Lower lobe of right lung (tissue), 2 donors: Measurements from ENCODE around the gene TMCC3. TPM values are rescaled to one million over a fixed set of nuclear protein-coding genes. Genes with fewer than 3 reads are reported as not detected.

ENCODE experiments used
- ATAC-seq, 2 donors: fragments of 200-7000 bp; cut with Tn5 transposase; one replicate each; pipeline ENCODE4 v1.9.1; 2020 to 2022; ENCODE audit warnings: mild to moderate bottlenecking in 2 of 2, moderate library complexity in 2 of 2
- DNase-seq: peaks from one replicate; pipeline ENCODE4 v3.0.0-alpha.2; 2020
- H3K27ac ChIP-seq: fragments of 200-600 bp; one replicate; pipeline ENCODE4 v1.8.0; 2022
- H3K27me3 ChIP-seq: fragments of 200-600 bp; one replicate; pipeline ENCODE4 v1.8.0; 2022; ENCODE audit warnings: low read depth
- H3K36me3 ChIP-seq: fragments of 200-600 bp; one replicate; pipeline ENCODE4 v1.8.0; 2022; ENCODE audit warnings: mild to moderate bottlenecking
- H3K4me1 ChIP-seq: fragments of 200-600 bp; one replicate; pipeline ENCODE4 v1.8.0; 2022
- H3K4me3 ChIP-seq: fragments of 200-600 bp; one replicate; pipeline ENCODE4 v1.8.0; 2022; ENCODE audit warnings: mild to moderate bottlenecking
- H3K9me3 ChIP-seq: fragments of 200-600 bp; one replicate; pipeline ENCODE4 v1.8.0; 2022
- CTCF ChIP-seq: fragments of 200-600 bp; IDR thresholded peaks from one replicate; pipeline ENCODE4 v1.8.0; 2022; ENCODE audit warnings: antibody characterized with exemption, mild to moderate bottlenecking
- intact Hi-C: fragments of 100-400 bp; cut with DNase I; formaldehyde crosslinking; loops from one replicate; pipeline ENCODE4 v1.11.0; 2022
- total RNA-seq: library from RNA; stranded (reverse); fragmentation: NEBNext Ultra II Directional; extraction: Animal tissue kit (Norgen Biotek cat#: 25700); gene quantifications from one replicate; pipeline ENCODE4 v1.2.1, GENCODE V29; 2021
- donor health status: DM: no; HTN: yes; CAD: no; lungs with severe emphysema.

The TMCC3 gene
- total RNA-seq, 1 donor from 2014 or later: 9.7 TPM

GRCh38 chr12:94676922-94677321 is 26.6 kb upstream of the TMCC3 start:
- intact Hi-C loops: no loop called here
- Histone ChIP-seq H3K36me3 (no peaks in the 10 kb centered on the region), H3K27ac (peak overlapping the region; percentile 80), H3K9me3 (no peaks in the 10 kb centered on the region), H3K27me3 (no peaks in the 10 kb centered on the region), H3K4me3 (no peak overlapping the region), H3K4me1 (peaks cover 44% of the 10 kb centered on the region)
- no peak for TF ChIP-seq CTCF
- ATAC-seq: peak; percentile 25 to 65
- no peak for DNase-seq

- intact Hi-C loops: no loop called here
- Histone ChIP-seq H3K4me1 (peaks cover 44% of the 10 kb centered on the region), H3K27me3 (no peaks in the 10 kb centered on the region), H3K9me3 (no peaks in the 10 kb centered on the region), H3K4me3 (no peak overlapping the region), H3K27ac (peak overlapping the region; percentile 80), H3K36me3 (no peaks in the 10 kb centered on the region)
- TF ChIP-seq CTCF: no peak
- ATAC-seq (peak; percentile 86 to 92), DNase-seq (peak; percentile 67)
These were observed 25.8 kb upstream of the TMCC3 start for GRCh38 chr12:94676031-94676641.

- Histone ChIP-seq H3K27ac (no peak overlapping the region), H3K4me3 (no peak overlapping the region), H3K36me3 (no peaks in the 10 kb centered on the region), H3K9me3 (no peaks in the 10 kb centered on the region), H3K4me1 (peaks cover 44% of the 10 kb centered on the region), H3K27me3 (no peaks in the 10 kb centered on the region)
- intact Hi-C loops: no loop called here
- no peak for TF ChIP-seq CTCF
- ATAC-seq (peak; percentile 59 to 69), DNase-seq (peak; percentile 58)
These were observed 24.5 kb upstream of the TMCC3 start for GRCh38 chr12:94674835-94675234.

- ATAC-seq (no peak), DNase-seq (no peak)
- H3K27me3 ChIP-seq: no peaks in the 10 kb centered on the region
- no peak overlapping the region for H3K4me3 ChIP-seq
- no peak overlapping the region for H3K27ac ChIP-seq
- H3K4me1 ChIP-seq: peaks cover 44% of the 10 kb centered on the region
- intact Hi-C loops: no loop called here
- no peak for TF ChIP-seq CTCF
- H3K36me3 ChIP-seq: no peaks in the 10 kb centered on the region
- no peaks in the 10 kb centered on the region for H3K9me3 ChIP-seq
These were observed 23.7 kb upstream of the TMCC3 start for GRCh38 chr12:94674051-94674451.

- peaks cover 44% of the 10 kb centered on the region for H3K4me1 ChIP-seq
- no peaks in the 10 kb centered on the region for H3K36me3 ChIP-seq
- no peaks in the 10 kb centered on the region for H3K9me3 ChIP-seq
- DNase-seq: no peak
- TF ChIP-seq CTCF: no peak
- no peak for ATAC-seq
- no peak overlapping the region for H3K4me3 ChIP-seq
- no peaks in the 10 kb centered on the region for H3K27me3 ChIP-seq
- intact Hi-C loops: no loop called here
- H3K27ac ChIP-seq: no peak overlapping the region
These were observed 23.1 kb upstream of the TMCC3 start for GRCh38 chr12:94673496-94673895.
